Parathyroid adenoma (tissue), 2 donors: ENCODE data around the gene FCHO2.

ENCODE experiments used
- H2AFZ ChIP-seq: fragments of 300-600 bp; sonication (generic); one replicate; pipeline ENCODE4 v1.7.0; 2017; ENCODE audit warnings: antibody characterized with exemption, mild to moderate bottlenecking
- H3K27ac ChIP-seq: fragments of 300-600 bp; sonication (generic); one replicate; pipeline ENCODE4 v1.7.0; 2017
- H3K27me3 ChIP-seq: fragments of 300-600 bp; sonication (generic); one replicate; pipeline ENCODE4 v1.7.0; 2017; ENCODE audit warnings: low read length; ENCODE audit not compliant: control insufficient read depth, insufficient read depth
- H3K36me3 ChIP-seq: fragments of 300-600 bp; sonication (generic); one replicate; pipeline ENCODE4 v1.7.0; 2017; ENCODE audit warnings: low read length; ENCODE audit not compliant: control insufficient read depth, insufficient read depth
- H3K4me1 ChIP-seq: fragments of 300-600 bp; sonication (generic); one replicate; pipeline ENCODE4 v1.7.0; 2017; ENCODE audit warnings: control low read depth
- H3K4me2 ChIP-seq: fragments of 300-600 bp; sonication (generic); one replicate; pipeline ENCODE4 v1.7.0; 2017; ENCODE audit warnings: low read length
- H3K4me3 ChIP-seq: fragments of 300-600 bp; sonication (generic); one replicate; pipeline ENCODE4 v1.7.0; 2017; ENCODE audit warnings: low read depth, low read length
- H3K79me2 ChIP-seq: fragments of 300-600 bp; sonication (generic); one replicate; pipeline ENCODE4 v1.7.0; 2017; ENCODE audit warnings: control low read depth
- H3K9ac ChIP-seq: fragments of 300-600 bp; sonication (generic); one replicate; pipeline ENCODE4 v1.7.0; 2017; ENCODE audit warnings: mild to moderate bottlenecking
- H3K9me3 ChIP-seq: fragments of 300-600 bp; sonication (generic); one replicate; pipeline ENCODE4 v1.7.0; 2017; ENCODE audit warnings: low read length; ENCODE audit not compliant: control insufficient read depth
- TF ChIP-seq, protein P1 (sequence below): fragments of 300-600 bp; sonication (generic); IDR thresholded peaks from one replicate; pipeline ENCODE4 v1.7.0; 2017; ENCODE audit warnings: antibody characterized with exemption, mild to moderate bottlenecking
- donor health status: primary hyperparathyroidism.

The FCHO2 gene

DNA sequence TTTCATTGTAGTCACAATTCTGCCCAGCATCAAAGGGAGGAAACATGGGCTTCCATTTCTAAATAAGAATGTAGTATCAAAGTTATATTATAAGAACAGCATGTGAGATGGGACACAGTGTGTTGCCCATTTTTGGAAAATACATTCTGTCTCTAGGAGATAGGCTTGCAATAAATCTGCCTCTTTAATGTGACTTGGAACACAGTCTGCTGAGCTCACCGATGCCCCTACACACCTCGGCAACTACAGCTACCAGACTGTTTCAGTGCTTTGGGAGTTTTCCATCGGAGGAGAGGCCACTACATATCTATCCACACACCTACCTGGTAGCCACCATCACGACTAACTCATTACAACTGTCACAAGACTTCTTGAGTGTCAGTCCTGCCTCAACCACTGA, 18.9 kb upstream of the FCHO2 start:
- Histone ChIP-seq H3K4me2 (no peak overlapping the region), H3K79me2 (no peaks in the 10 kb centered on the region), H3K27me3 (no peaks in the 10 kb centered on the region), H3K4me3 (no peak overlapping the region), H3K9ac (no peak overlapping the region), H2AFZ (no peak overlapping the region), H3K36me3 (no peaks in the 10 kb centered on the region), H3K9me3 (no peaks in the 10 kb centered on the region), H3K4me1 (no peaks in the 10 kb centered on the region), H3K27ac (no peak overlapping the region)
- TF ChIP-seq, protein P1, sequence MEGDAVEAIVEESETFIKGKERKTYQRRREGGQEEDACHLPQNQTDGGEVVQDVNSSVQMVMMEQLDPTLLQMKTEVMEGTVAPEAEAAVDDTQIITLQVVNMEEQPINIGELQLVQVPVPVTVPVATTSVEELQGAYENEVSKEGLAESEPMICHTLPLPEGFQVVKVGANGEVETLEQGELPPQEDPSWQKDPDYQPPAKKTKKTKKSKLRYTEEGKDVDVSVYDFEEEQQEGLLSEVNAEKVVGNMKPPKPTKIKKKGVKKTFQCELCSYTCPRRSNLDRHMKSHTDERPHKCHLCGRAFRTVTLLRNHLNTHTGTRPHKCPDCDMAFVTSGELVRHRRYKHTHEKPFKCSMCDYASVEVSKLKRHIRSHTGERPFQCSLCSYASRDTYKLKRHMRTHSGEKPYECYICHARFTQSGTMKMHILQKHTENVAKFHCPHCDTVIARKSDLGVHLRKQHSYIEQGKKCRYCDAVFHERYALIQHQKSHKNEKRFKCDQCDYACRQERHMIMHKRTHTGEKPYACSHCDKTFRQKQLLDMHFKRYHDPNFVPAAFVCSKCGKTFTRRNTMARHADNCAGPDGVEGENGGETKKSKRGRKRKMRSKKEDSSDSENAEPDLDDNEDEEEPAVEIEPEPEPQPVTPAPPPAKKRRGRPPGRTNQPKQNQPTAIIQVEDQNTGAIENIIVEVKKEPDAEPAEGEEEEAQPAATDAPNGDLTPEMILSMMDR = no peak

DNA sequence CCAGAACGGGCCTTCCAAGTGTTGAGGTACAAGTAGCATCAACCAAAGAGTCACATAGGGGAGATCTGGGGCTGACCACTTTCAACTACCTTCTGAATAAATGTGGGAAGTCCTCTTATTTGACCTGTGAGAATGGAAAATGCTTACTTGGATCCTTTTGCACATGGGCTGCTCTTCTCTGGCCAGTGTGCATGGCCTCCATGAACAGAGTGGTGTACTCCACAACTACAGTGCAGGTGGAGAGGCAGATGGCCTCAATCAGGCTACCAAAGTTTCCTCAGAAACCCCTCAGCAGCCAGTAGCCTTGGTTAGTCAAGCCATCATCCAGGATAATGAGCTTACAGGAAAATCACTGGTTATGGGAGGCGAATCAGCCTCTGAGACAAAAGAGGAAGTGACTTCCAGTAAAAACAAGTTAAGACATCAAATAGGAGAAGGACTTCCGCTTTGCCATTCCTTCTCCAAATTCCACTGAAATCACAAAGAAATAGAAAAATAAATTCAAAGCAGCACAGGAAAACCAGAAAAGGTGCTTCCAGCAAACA, 18.3 kb upstream of the FCHO2 start:
- H2AFZ ChIP-seq = no peak overlapping the region
- TF ChIP-seq, protein P1 = no peak
- no peak overlapping the region for H3K9ac ChIP-seq
- no peaks in the 10 kb centered on the region for H3K36me3 ChIP-seq
- H3K27ac ChIP-seq = peak overlapping the region; percentile 42
- no peaks in the 10 kb centered on the region for H3K79me2 ChIP-seq
- H3K4me1 ChIP-seq = no peaks in the 10 kb centered on the region
- no peaks in the 10 kb centered on the region for H3K9me3 ChIP-seq
- no peak overlapping the region for H3K4me3 ChIP-seq
- H3K27me3 ChIP-seq = no peaks in the 10 kb centered on the region
- H3K4me2 ChIP-seq = no peak overlapping the region

DNA sequence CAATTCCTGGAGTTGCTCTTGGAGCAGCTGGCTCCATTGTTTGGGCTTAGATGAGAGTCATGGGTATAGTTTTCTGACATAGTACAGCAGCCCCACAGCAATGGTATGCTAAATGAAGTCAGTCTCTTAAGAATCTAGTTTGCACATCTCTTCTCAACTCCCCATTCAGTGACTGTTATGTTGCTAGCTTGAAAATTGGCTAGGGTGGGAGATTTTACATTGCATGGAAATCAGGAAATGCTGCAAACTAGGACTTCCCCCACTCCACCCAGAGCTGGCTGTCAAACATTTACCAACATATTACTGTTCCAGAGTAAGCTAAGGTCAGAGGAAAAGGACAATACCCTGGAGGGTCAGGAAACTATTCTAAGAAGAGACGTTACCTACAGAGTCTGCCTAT, 17.6 kb upstream of the FCHO2 start:
- Histone ChIP-seq H3K79me2 (no peaks in the 10 kb centered on the region), H3K4me2 (no peak overlapping the region), H3K36me3 (no peaks in the 10 kb centered on the region), H3K9ac (no peak overlapping the region), H3K4me1 (no peaks in the 10 kb centered on the region), H3K4me3 (no peak overlapping the region), H2AFZ (no peak overlapping the region), H3K9me3 (no peaks in the 10 kb centered on the region), H3K27ac (peak overlapping the region; percentile 18), H3K27me3 (no peaks in the 10 kb centered on the region)
- TF ChIP-seq, protein P1 = no peak

DNA sequence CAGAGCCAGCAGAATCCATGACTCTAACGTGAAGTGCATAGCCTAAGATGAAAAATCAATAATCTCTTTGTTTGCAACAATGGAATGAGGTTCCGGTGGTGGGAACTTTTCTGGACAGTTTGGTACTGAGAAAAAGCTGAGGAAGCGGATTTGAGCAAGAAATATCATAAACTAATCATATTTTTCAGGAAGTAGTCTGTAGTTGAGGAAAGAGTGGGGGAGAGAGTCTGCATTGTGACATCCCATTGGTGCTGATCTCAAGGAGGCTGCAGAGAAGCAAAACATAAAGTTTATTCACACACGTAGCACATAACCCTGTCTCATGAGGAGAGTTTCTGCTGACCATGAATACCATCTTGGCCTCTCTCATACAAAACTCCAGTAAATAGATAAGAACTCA, 15.8 kb upstream of the FCHO2 start:
- no peak overlapping the region for H3K27ac ChIP-seq
- no peaks in the 10 kb centered on the region for H3K36me3 ChIP-seq
- no peak overlapping the region for H3K4me2 ChIP-seq
- H3K9ac ChIP-seq = no peak overlapping the region
- no peaks in the 10 kb centered on the region for H3K9me3 ChIP-seq
- no peaks in the 10 kb centered on the region for H3K4me1 ChIP-seq
- H2AFZ ChIP-seq = no peak overlapping the region
- TF ChIP-seq, protein P1 = no peak
- H3K4me3 ChIP-seq = no peak overlapping the region
- H3K79me2 ChIP-seq = no peaks in the 10 kb centered on the region
- no peaks in the 10 kb centered on the region for H3K27me3 ChIP-seq

DNA sequence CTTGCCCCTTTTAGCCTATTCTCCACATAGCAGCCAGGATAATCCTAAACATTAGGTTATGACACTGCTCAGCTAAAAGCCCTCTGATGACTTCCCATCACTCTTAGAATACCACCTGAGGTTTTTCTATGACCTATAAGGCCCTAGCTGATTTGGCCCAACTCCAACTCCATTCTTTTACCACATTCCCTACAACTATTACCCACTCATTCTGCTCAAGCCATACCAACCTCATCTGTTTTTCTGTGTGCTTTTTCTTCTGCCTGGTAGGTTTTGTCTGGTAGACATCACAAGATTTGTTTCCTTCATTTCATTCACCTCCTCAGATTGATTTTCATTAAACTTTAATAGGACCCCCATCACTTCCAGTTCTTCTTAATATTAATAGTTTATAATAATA, 12.5 kb upstream of the FCHO2 start:
- no peak overlapping the region for H3K9ac ChIP-seq
- TF ChIP-seq, protein P1 = no peak
- no peaks in the 10 kb centered on the region for H3K36me3 ChIP-seq
- no peaks in the 10 kb centered on the region for H3K4me1 ChIP-seq
- H3K4me3 ChIP-seq = no peak overlapping the region
- no peaks in the 10 kb centered on the region for H3K9me3 ChIP-seq
- H3K79me2 ChIP-seq = no peaks in the 10 kb centered on the region
- no peak overlapping the region for H2AFZ ChIP-seq
- H3K27me3 ChIP-seq = no peaks in the 10 kb centered on the region
- H3K4me2 ChIP-seq = no peak overlapping the region
- no peak overlapping the region for H3K27ac ChIP-seq
